Retinal pigment epithelial cell (primary cell): ENCODE results near the gene TMEM181.
"Not testable (repeated sequence)": the region's sequence is repeated elsewhere in the genome, so short reads cannot be mapped to it uniquely, and the experiment has no call there.

Source experiments
- DNase-seq: peaks from one replicate; pipeline ENCODE4 v3.0.0-alpha.2; 2010; ENCODE audit warnings: low read depth
- H3K4me3 ChIP-seq: 2 replicates; pipeline ENCODE4 v1.5.1; 2011; ENCODE audit warnings: mild to moderate bottlenecking, low read length, control low read depth, moderate library complexity
- TF ChIP-seq, protein P1 (sequence below): conservative IDR thresholded peaks from 2 replicates; pipeline ENCODE4 v1.5.1; 2011; ENCODE audit warnings: low read depth, low read length, control low read depth, inconsistent platforms

Gene TMEM181

GRCh38 chr6:158596861-158597260 is 37.0 kb downstream of the TMEM181 start:
- TF ChIP-seq, protein P1, sequence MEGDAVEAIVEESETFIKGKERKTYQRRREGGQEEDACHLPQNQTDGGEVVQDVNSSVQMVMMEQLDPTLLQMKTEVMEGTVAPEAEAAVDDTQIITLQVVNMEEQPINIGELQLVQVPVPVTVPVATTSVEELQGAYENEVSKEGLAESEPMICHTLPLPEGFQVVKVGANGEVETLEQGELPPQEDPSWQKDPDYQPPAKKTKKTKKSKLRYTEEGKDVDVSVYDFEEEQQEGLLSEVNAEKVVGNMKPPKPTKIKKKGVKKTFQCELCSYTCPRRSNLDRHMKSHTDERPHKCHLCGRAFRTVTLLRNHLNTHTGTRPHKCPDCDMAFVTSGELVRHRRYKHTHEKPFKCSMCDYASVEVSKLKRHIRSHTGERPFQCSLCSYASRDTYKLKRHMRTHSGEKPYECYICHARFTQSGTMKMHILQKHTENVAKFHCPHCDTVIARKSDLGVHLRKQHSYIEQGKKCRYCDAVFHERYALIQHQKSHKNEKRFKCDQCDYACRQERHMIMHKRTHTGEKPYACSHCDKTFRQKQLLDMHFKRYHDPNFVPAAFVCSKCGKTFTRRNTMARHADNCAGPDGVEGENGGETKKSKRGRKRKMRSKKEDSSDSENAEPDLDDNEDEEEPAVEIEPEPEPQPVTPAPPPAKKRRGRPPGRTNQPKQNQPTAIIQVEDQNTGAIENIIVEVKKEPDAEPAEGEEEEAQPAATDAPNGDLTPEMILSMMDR, result no peak
- H3K4me3 ChIP-seq, result no peak overlapping the region
- DNase-seq, result no peak

DNA sequence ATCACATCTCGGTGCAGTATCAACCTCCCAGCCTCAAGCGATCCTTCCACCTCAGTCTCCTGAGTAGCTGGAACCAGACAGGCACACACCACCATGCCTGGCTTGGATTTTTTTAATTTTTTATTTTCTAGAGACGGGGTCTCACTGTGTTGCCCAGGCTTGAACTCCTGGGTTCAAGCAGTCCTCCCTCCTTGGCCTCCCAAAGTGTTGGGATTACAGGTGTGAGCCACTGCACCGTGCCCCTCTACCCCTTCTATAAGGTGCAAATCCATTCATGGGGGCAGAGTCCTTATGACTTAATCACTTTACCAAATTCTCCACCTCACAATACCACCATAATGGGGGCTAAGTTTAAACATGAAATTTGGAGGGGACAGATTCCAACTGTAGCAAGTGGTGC is 37.7 kb downstream of the TMEM181 start:
- DNase-seq, result no peak
- TF ChIP-seq, protein P1, result no peak
- H3K4me3 ChIP-seq, result no peak overlapping the region

- H3K4me3 ChIP-seq, result no peak overlapping the region
- no peak for DNase-seq
- TF ChIP-seq, protein P1, result no peak
Observed at GRCh38 chr6:158599635-158600034, 39.7 kb downstream of the TMEM181 start.

- DNase-seq, result no peak
- TF ChIP-seq, protein P1, result no peak
- H3K4me3 ChIP-seq, result no peak overlapping the region
Observed at GRCh38 chr6:158603261-158604047, 43.6 kb downstream of the TMEM181 start.

DNA sequence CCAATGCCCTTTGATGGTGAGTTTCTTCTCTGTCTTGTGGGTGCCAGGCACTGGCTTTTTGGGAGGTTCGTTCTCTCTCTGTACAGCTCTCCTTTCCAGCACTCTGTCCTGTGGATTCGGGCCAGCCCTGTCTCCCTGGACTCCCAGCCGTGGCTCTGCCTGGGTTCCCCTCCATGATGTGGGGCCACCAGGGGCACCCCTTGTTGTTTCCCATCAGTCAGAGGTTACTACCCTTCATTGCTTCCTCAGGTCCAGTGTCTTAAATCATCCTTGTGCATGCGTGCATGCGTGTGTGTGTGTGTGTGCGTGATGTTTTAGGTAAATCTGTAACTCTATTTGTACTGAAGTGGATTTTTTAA is 44.1 kb downstream of the TMEM181 start:
- TF ChIP-seq, protein P1, result no peak
- H3K4me3 ChIP-seq, result no peak overlapping the region
- no peak for DNase-seq

DNA sequence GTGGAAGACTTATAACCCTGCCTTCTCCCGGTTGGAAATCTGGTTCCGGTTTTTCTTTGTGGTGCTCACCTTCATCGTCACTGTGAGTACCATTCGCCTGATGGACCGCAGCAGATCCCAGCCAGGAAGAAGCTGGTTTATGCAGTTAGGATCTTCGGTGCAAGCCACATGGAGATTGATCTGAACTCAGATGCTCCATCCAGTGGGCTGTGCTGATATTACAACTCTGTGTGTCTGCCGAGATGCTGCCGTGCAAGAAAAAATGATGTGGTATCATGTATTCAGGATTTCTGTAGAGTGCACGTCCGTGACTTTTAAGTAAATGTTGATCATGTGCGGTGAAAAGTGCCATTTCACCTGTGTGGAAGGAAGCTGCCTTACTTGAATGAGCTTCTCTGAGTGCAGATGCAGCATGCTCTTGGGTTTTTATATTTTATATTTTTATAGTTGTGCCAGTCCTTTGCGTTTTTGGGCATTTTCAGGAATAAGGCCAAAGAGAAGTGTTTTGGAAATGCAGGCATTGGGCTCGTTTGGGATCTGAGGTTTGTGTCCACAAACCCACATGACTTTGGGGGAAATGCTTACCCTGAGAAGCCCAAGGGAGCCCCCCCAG is 45.5 kb downstream of the TMEM181 start:
- TF ChIP-seq, protein P1, result peak; percentile 82
- no peak overlapping the region for H3K4me3 ChIP-seq
- peak; percentile 34 for DNase-seq

- H3K4me3 ChIP-seq, DNase-seq: not testable (repeated sequence)
Observed at GRCh38 chr6:158606011-158606410, 46.1 kb downstream of the TMEM181 start.
